K562 (cell line): ENCODE measurements around the gene CLDN7. TPM values are rescaled to one million over a fixed set of nuclear protein-coding genes. Genes with fewer than 3 reads are reported as not detected.
A peak's percentile ranks its signal among the peaks of the same experiment; 100 is the strongest.

Experiments used
- AFF4 ChIP-seq: sonication (generic); formaldehyde crosslinking; IDR thresholded peaks from 2 replicates; pipeline ENCODE4 v1.8.0; 2023; ENCODE audit warnings: mild to moderate bottlenecking, missing genetic modification reagents
- CHD2 ChIP-seq: IDR thresholded peaks from 2 replicates; pipeline ENCODE4 v1.6.1; 2011; ENCODE audit warnings: low read depth, low read length
- HNRNPH1 ChIP-seq: fragments of 200-400 bp; formaldehyde crosslinking; optimal IDR thresholded peaks from 2 replicates; pipeline ENCODE3; 2017; ENCODE audit warnings: low read depth, mild to moderate bottlenecking, low read length, moderate library complexity
- ID3 ChIP-seq, 2 experiments: fragments of 250-450 bp in 1 of 2; fragments of 450-650 bp in 1 of 2; sonication (Bioruptor Pico) in 1 of 2; IDR thresholded peaks; 2 replicates each; pipeline versions ENCODE4 v1.6.1 to v1.8.0; 2016 to 2021; ENCODE audit warnings: mild to moderate bottlenecking in 2 of 2, moderate library complexity in 2 of 2, missing compliant biosample characterization in 1 of 2, missing genetic modification characterization in 1 of 2
- MECOM ChIP-seq: fragments of 250-450 bp; sonication (Bioruptor Pico); IDR thresholded peaks from 2 replicates; pipeline ENCODE4 v1.8.0; 2022; ENCODE audit warnings: inconsistent platforms
- MLLT1 ChIP-seq, 2 experiments: fragments of 450-650 bp; IDR thresholded peaks; 2 replicates each; pipeline ENCODE4 v1.6.1; 2016
- MTA1 ChIP-seq: fragments of 450-650 bp; IDR thresholded peaks from 2 replicates; pipeline ENCODE4 v1.6.1; 2017; ENCODE audit warnings: borderline replicate concordance
- MXD1 ChIP-seq: fragments of 250-450 bp; sonication (Bioruptor Pico); IDR thresholded peaks from 2 replicates; pipeline ENCODE4 v1.8.0; 2021; ENCODE audit warnings: borderline replicate concordance, mild to moderate bottlenecking, moderate library complexity; ENCODE audit not compliant: poor library complexity, severe bottlenecking
- RCOR1 ChIP-seq, 2 experiments: IDR thresholded peaks; 2 replicates each; pipeline ENCODE4 v1.6.1; 2012; ENCODE audit warnings: low read depth in 2 of 2, low read length in 2 of 2, borderline replicate concordance in 1 of 2, improper control_type of control experiment in 1 of 2
- SMAD2 ChIP-seq: fragments of 150-350 bp; IDR thresholded peaks from 2 replicates; pipeline ENCODE4 v1.6.1; 2014; ENCODE audit warnings: low read depth, mild to moderate bottlenecking, low read length
- TCF7 ChIP-seq: sonication (generic); IDR thresholded peaks from 2 replicates; pipeline ENCODE4 v1.6.1; 2016; ENCODE audit warnings: antibody characterized with exemption, borderline replicate concordance
- ZNF311 ChIP-seq: fragments of 250-450 bp; sonication (Bioruptor Pico); IDR thresholded peaks from 2 replicates; pipeline ENCODE4 v1.4.0; 2020; ENCODE audit warnings: mild to moderate bottlenecking, moderate library complexity
- ZNF431 ChIP-seq: sonication (generic); formaldehyde crosslinking; IDR thresholded peaks from 2 replicates; pipeline ENCODE4 v1.8.0; 2022; ENCODE audit warnings: mild to moderate bottlenecking, missing genetic modification reagents
- ZNF561 ChIP-seq: fragments of 450-650 bp; formaldehyde crosslinking; conservative IDR thresholded peaks from 2 replicates; pipeline ENCODE4 v1.4.0; 2020; ENCODE audit warnings: mild to moderate bottlenecking, moderate library complexity
- ZNF589 ChIP-seq: fragments of 200-800 bp; sonication (Bioruptor generic); IDR thresholded peaks from 2 replicates; pipeline ENCODE4 v1.6.1; 2016; ENCODE audit warnings: low read depth, missing genetic modification characterization, missing compliant biosample characterization
- polyA plus RNA-seq, 8 experiments: library from polyadenylated mRNA; depleted of rRNA in 4 of 8; stranded (reverse) in 5 of 8; unstranded in 3 of 8; fragments of >200 nt; fragmentation: Nextera tagmentation in 2 of 8; fragmentation: Illumina TruSeq in 1 of 8; extraction: Ambion mirVana in 2 of 8; extraction: Trizol in 1 of 8; gene quantifications; 2 replicates each; pipeline versions ENCODE4 v1.2.1 to v1.2.3, GENCODE V29; 2011 to 2014; ENCODE audit warnings: inconsistent platforms in 1 of 8, missing spikeins in 1 of 8
- total RNA-seq, 7 experiments: library from RNA; depleted of rRNA in 6 of 7; stranded (reverse); fragments of >200 nt in 6 of 7; fragmentation: Illumina TruSeq in 2 of 7; extraction: Trizol in 2 of 7; gene quantifications; 2 replicates each; pipeline versions ENCODE4 v1.2.1 to v1.2.3, GENCODE V29; 2011 to 2021; ENCODE audit warnings: low replicate concordance in 1 of 7

Gene CLDN7
- total and polyA plus RNA-seq, 9 of the 15 experiments (the other 6 are each of a cell fraction or from before 2014, with no cell fraction given), result 2.2 to 14.5 (median 7.6) TPM

- TF ChIP-seq ID3 (CRISPR knock-in tag; IDR thresholded peaks at IDR 0.05) (no peak), ID3 (tag; IDR thresholded peaks at IDR 0.05) (no peak), MECOM (CRISPR knock-in tag) (no peak), ZNF431 (CRISPR knock-in tag) (0 out of 2 replicates have a peak, but pooled peaks have one; percentile 11), MLLT1 (IDR thresholded peaks at IDR 0.05) (peak; percentile 59 to 66; a peak in 3 of 4 replicates), MTA1 (peak; percentile 76; the same call in 1 of the 2 replicates), ZNF311 (CRISPR knock-in tag) (no peak), RCOR1 (IDR thresholded peaks at IDR 0.05; ENCODE audit: borderline replicate concordance in 1 of 2, low read depth in 2 of 2, low read length in 2 of 2) (no peak), TCF7 (0 out of 2 replicates have a peak, but pooled peaks have one; percentile 25), MXD1 (no peak), AFF4 (CRISPR knock-in tag) (no peak; the same call in 1 of the 2 replicates), SMAD2 (no peak), CHD2 (peak; percentile 16; the same call in 1 of the 2 replicates), ZNF589 (CRISPR knock-in tag) (no peak), ZNF561 (CRISPR knock-in tag) (no peak), HNRNPH1 (peak; percentile 64)
Observed at GRCh38 chr17:7241783-7242716, 20.2 kb downstream of the CLDN7 start, which contains the start of gene GABARAP (continued).
